Measurements from ENCODE around the gene DIPK2B. TPM values are rescaled to one million over a fixed set of nuclear protein-coding genes. Genes with fewer than 3 reads are reported as not detected.

The DIPK2B gene
- total and polyA plus RNA-seq, 2 donors: 12.8 to 18.3 TPM

DNA sequence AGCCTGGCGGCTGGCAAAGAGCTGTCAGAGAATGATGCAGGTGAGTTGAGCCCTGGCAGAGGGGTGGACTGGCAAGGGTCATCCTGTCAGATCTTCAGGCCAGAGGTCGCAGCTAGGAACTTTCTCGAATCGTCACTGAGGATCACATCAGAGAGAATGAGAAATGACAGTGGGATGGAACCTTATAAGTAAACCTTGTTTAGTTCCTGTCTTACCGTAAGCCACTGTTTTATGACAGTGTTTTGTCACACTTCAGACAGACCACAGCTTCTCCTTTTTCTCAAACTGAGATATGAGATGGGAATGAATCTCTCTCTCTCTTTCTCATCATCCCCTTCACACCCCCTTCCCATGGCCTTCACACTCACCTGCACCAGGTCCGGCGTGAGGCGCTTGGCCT lies 9.3 kb downstream of the DIPK2B start:
- DNase-seq (ENCODE audit: extremely low spot score): no peak
- Histone ChIP-seq H3K27ac (ENCODE audit: low read depth) (no peak overlapping the region), H3K4me1 (ENCODE audit: insufficient read depth) (no peaks in the 10 kb centered on the region), H3K36me3 (ENCODE audit: insufficient read depth) (no peaks in the 10 kb centered on the region), H3K4me3 (ENCODE audit: low read depth, low read length) (no peak overlapping the region)
- WGBS: 73% methylated on average over 8 of the region's 8 CpGs

DNA sequence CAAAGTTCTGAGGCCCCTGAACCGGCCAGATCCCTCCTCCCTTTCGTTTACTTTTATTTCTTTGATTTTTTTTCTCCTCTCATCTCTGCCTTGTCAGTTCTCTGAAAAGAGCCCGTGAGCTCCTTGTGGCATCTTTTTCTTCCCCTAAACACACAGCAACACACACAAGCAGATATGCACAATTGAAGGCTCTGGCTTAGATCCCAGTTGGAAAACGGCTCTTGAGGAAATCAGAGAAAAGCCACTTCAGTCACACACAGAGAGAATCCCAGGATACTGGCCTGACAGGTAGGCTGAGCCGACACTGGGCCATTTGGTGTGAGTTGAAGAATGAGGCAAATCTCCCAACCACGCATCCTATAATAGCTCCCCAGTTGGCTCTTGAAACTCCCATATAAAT lies 12.9 kb downstream of the DIPK2B start:
- H3K36me3 ChIP-seq (ENCODE audit: insufficient read depth): no peaks in the 10 kb centered on the region
- WGBS: 13% methylated on average over 6 of the region's 6 CpGs
- peak overlapping the region; percentile 45 for H3K27ac ChIP-seq (ENCODE audit: low read depth)
- DNase-seq (ENCODE audit: extremely low spot score): no peak
- H3K4me3 ChIP-seq (ENCODE audit: low read depth, low read length): peak overlapping the region; percentile 39
- H3K4me1 ChIP-seq (ENCODE audit: insufficient read depth): no peaks in the 10 kb centered on the region

DNA sequence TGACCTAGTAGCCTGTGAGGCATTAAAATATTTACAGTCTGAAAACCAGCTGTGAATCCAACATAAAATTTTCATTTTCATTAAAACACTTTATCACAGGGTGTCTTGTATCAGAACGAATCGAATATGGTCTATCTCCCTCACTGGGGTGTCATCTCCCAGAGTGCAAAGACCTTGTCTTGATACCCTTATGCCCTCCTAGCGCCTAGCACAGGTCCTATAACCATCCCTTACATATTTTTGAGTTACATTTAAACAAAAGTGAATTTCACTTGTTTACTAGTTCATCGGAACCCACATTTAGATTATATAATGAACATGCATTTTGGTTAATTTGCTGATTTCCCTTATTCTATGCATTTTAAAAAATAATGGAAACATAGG lies 14.0 kb downstream of the DIPK2B start:
- Histone ChIP-seq H3K4me3 (ENCODE audit: low read depth, low read length) (no peak overlapping the region), H3K36me3 (ENCODE audit: insufficient read depth) (no peaks in the 10 kb centered on the region), H3K27ac (ENCODE audit: low read depth) (no peak overlapping the region), H3K4me1 (ENCODE audit: insufficient read depth) (no peaks in the 10 kb centered on the region)
- DNase-seq (ENCODE audit: extremely low spot score): no peak
- 35% methylated on average over 4 of the region's 4 CpGs for WGBS

DNA sequence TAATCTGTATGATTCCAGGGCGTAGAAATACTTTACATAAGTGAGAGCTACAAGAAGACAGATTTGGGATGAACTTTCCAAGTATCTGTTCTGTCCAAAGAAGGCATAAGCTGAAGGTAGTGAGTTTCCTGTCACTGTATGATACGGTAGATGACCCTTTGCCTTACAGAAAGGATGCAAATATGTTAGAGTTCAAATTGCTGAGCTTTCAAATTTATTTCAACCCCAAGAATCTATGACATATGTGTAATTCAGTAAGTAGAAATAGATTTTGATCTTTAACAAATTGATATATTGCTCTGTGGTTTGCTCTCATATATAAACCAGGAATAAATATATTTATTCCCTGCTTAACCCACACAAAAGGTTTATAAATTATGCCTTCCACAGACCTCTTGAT lies 16.5 kb downstream of the DIPK2B start:
- WGBS: 55% methylated on average over 2 of the region's 2 CpGs
- Histone ChIP-seq H3K36me3 (ENCODE audit: insufficient read depth) (no peaks in the 10 kb centered on the region), H3K4me1 (ENCODE audit: insufficient read depth) (no peaks in the 10 kb centered on the region), H3K4me3 (ENCODE audit: low read depth, low read length) (no peak overlapping the region), H3K27ac (ENCODE audit: low read depth) (no peak overlapping the region)
- DNase-seq (ENCODE audit: extremely low spot score): no peak

DNA sequence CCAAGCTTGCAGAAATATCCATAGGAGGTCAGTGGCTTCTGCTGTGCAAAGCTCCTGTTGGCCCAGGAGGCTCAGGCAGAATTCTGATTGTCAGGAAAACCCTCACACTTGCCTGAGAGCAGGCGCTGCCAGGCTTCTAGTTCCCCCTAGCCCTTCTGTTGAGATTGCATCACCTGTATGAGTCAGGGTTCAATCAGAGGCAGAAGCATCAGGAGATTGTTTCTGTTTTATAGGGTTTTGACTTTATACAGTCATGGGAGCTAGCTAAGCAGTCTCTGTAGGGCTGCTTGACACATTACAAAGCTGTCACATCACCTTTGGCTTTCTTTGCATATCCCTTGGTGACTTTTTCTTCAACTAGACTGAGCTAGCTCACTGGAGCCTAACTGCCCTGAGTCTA lies 27.8 kb downstream of the DIPK2B start:
- 60% methylated on average over 1 of the region's 1 CpG for WGBS
- no peak overlapping the region for H3K4me3 ChIP-seq (ENCODE audit: low read depth, low read length)
- H3K4me1 ChIP-seq (ENCODE audit: insufficient read depth): no peaks in the 10 kb centered on the region
- H3K27ac ChIP-seq (ENCODE audit: low read depth): no peak overlapping the region
- no peaks in the 10 kb centered on the region for H3K36me3 ChIP-seq (ENCODE audit: insufficient read depth)
- no peak for DNase-seq (ENCODE audit: extremely low spot score)

DNA sequence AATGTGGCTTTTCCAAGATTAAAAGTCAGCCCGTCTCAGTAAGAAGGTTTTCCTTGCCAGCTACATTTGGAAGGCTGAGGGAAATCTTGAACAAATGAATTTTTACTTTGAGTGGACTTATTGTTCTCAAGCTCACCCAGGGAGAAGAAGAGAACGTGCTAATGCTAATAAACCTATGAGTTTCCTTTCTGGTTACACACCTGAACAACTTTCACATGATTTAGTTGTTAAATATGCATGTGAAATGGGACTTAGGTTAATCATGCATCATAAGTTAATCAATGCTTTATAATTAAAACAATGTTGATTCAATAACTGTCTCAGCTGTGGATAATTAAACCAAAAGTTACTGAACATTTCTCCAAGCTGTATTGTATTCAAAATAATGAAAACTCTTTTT lies 33.9 kb downstream of the DIPK2B start:
- Histone ChIP-seq H3K36me3 (ENCODE audit: insufficient read depth) (no peaks in the 10 kb centered on the region), H3K4me3 (ENCODE audit: low read depth, low read length) (no peak overlapping the region), H3K4me1 (ENCODE audit: insufficient read depth) (no peaks in the 10 kb centered on the region), H3K27ac (ENCODE audit: low read depth) (no peak overlapping the region)
- WGBS: 78% methylated on average over 2 of the region's 2 CpGs
- no peak for DNase-seq (ENCODE audit: extremely low spot score)

DNA sequence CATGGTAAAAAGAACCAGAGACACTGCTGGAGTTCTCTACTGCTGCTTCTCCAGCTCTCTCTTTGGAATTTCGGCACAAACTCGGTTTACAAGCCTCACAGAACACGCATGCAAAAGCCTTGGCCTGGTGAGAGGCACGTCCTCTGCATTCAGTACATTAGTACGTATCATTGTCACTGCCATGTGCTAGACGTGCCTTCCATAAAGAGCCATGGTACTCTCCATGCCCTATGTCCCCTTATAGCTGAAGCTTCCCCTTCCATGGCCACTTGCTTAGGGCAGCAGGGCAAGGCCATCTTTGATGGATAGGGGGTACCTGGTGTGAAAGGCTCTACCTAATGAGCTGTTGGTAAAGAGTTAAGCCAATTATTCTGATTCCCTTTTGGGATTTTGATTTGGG lies 35.0 kb downstream of the DIPK2B start:
- WGBS: 96% methylated on average over 6 of the region's 6 CpGs
- no peaks in the 10 kb centered on the region for H3K36me3 ChIP-seq (ENCODE audit: insufficient read depth)
- H3K4me3 ChIP-seq (ENCODE audit: low read depth, low read length): no peak overlapping the region
- H3K27ac ChIP-seq (ENCODE audit: low read depth): no peak overlapping the region
- no peaks in the 10 kb centered on the region for H3K4me1 ChIP-seq (ENCODE audit: insufficient read depth)
- DNase-seq (ENCODE audit: extremely low spot score): no peak

DNA sequence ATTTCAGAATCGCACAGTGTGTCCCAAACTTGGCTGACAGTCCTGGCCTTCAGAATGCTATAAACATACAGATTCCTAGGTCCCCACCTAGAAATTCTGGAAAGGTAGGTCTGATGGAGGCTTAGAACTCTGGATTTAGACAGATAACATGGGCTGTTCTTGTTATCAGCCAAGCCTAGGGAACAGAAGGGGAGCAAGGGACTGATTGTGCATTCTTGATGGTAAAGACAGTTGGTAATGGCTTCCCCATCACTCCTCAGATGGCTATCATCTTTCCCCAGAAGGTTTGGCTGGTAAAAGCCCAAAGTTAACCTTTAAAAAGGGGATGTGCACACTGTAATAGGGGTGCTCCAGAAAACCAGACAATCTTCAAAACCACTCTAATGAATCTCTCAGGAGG lies 35.7 kb downstream of the DIPK2B start:
- Histone ChIP-seq H3K36me3 (ENCODE audit: insufficient read depth) (no peaks in the 10 kb centered on the region), H3K27ac (ENCODE audit: low read depth) (no peak overlapping the region), H3K4me3 (ENCODE audit: low read depth, low read length) (no peak overlapping the region), H3K4me1 (ENCODE audit: insufficient read depth) (no peaks in the 10 kb centered on the region)
- WGBS: 94% methylated on average over 1 of the region's 1 CpG
- no peak for DNase-seq (ENCODE audit: extremely low spot score)

DNA sequence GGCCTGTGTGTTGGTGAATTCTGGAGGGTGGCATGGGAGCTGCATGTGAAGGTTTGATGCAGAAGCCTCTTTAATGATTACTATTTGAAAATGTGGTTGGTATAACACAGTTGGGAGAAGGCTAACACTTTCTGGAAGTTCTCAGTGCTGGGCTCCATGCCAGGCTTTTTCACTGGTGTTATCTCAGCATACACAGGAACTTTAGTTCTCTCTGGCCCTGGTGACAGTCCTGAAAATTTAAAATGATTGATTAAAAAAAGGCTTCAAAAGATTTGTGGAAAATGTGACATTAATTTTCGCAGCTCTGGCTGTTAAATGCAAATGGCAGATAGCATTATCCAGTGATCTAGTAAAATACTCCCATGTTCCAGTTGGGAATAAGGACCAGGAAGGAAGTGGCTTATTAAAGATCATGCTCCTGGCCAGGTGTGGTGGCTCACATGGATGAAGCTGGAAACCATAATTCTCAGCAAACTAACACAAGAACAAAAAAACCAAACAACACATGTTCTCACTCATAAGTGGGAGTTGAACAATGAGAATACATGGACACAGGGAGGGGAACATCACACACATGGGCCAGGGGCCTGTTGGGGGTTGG lies 36.6 kb downstream of the DIPK2B start:
- WGBS: 33% methylated on average over 1 of the region's 1 CpG
- H3K4me3 ChIP-seq (ENCODE audit: low read depth, low read length): no peak overlapping the region
- H3K27ac ChIP-seq (ENCODE audit: low read depth): no peak overlapping the region
- no peaks in the 10 kb centered on the region for H3K4me1 ChIP-seq (ENCODE audit: insufficient read depth)
- H3K36me3 ChIP-seq (ENCODE audit: insufficient read depth): no peaks in the 10 kb centered on the region
- no peak for DNase-seq (ENCODE audit: extremely low spot score)

DNA sequence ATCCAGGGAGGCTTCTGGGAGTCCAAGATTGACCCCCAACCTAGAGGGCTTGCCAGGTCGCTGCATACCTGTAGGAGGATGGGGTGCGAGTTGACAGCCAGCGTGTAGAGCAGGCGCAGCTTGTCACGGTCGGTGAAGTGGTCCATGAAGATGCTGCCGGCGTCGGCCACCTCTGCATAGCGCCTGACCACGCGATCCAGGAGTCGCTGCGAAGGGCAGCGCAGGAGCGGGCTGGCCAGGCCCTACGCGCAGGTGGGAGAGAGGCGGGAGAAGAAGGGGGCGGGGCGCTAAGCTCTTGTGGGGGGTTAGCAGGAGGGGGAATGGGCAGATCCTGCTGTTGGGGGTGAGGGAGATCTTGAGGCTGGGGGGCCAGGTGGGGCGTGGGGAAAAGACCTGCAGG lies 43.0 kb downstream of the DIPK2B start:
- H3K4me1 ChIP-seq (ENCODE audit: insufficient read depth): no peaks in the 10 kb centered on the region
- 95% methylated on average over 22 of the region's 22 CpGs for WGBS
- no peak for DNase-seq (ENCODE audit: extremely low spot score)
- no peaks in the 10 kb centered on the region for H3K36me3 ChIP-seq (ENCODE audit: insufficient read depth)
- no peak overlapping the region for H3K27ac ChIP-seq (ENCODE audit: low read depth)
- H3K4me3 ChIP-seq (ENCODE audit: low read depth, low read length): no peak overlapping the region

DNA sequence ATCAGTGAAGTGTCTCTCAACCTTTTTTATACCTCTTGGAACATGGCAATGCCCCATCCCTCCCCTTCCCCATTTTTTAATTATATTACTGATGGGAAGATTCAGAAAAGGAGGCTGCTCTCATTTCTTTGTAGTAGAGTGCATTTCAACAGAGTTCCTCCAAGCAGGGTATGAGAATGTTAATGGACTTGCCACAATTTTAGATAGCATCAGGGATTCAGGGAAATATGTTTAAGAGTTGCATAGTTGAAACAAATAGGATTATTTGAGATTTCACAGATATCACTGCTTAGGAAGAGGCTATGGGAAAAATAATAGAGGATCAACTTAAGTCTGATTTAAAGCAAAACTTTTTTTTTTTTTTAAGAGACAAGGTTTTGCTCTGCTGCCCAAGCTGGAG lies 46.2 kb downstream of the DIPK2B start:
- no peaks in the 10 kb centered on the region for H3K4me1 ChIP-seq (ENCODE audit: insufficient read depth)
- H3K27ac ChIP-seq (ENCODE audit: low read depth): no peak overlapping the region
- DNase-seq (ENCODE audit: extremely low spot score): no peak
- no peak overlapping the region for H3K4me3 ChIP-seq (ENCODE audit: low read depth, low read length)
- H3K36me3 ChIP-seq (ENCODE audit: insufficient read depth): no peaks in the 10 kb centered on the region

DNA sequence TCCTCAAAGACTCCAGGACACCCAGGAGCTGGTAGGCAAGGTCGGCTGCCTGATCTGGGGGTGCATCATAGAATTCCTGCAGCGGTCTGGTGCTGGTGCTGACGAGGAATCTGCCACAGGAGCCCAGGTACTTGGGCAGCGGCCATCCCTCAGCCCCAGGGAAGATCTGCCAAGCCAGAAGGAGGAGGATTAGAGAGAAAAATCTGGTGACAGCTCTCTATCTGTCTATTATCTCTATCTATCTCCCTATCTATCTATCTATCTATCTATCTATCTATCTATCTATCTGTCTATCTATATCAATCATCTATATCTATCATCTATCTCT lies 46.7 kb downstream of the DIPK2B start:
- Histone ChIP-seq H3K4me3 (ENCODE audit: low read depth, low read length) (no peak overlapping the region), H3K4me1 (ENCODE audit: insufficient read depth) (no peaks in the 10 kb centered on the region), H3K27ac (ENCODE audit: low read depth) (no peak overlapping the region), H3K36me3 (ENCODE audit: insufficient read depth) (no peaks in the 10 kb centered on the region)
- WGBS: 87% methylated on average over 4 of the region's 4 CpGs
- no peak for DNase-seq (ENCODE audit: extremely low spot score)

Measured in urinary bladder (tissue), 4 donors.